K562 (cell line): ENCODE results near the gene SLFNL1.

Experiments used
- EZH2 ChIP-seq: IDR thresholded peaks from 2 replicates; pipeline ENCODE4 v1.6.1; 2012; ENCODE audit warnings: low read depth, mild to moderate bottlenecking, inconsistent platforms, low read length, borderline replicate concordance
- HNRNPLL ChIP-seq: fragments of 200-400 bp; formaldehyde crosslinking; IDR thresholded peaks from 2 replicates; pipeline ENCODE4 v1.6.1; 2017; ENCODE audit warnings: low read length, low read depth, mild to moderate bottlenecking; ENCODE audit not compliant: poor library complexity, severe bottlenecking
- NR2C1 ChIP-seq, 2 experiments: fragments of 450-650 bp; IDR thresholded peaks; 2 replicates each; pipeline ENCODE4 v1.6.1; 2017; ENCODE audit warnings: mild to moderate bottlenecking in 2 of 2, antibody characterized with exemption in 1 of 2, inconsistent platforms in 1 of 2, missing compliant biosample characterization in 1 of 2, missing genetic modification characterization in 1 of 2
- TSHZ1 ChIP-seq: fragments of 250-450 bp; sonication (Bioruptor Pico); IDR thresholded peaks from 2 replicates; pipeline ENCODE4 v1.4.0; 2020; ENCODE audit warnings: mild to moderate bottlenecking, moderate library complexity
- ZNF561 ChIP-seq: fragments of 450-650 bp; formaldehyde crosslinking; conservative IDR thresholded peaks from 2 replicates; pipeline ENCODE4 v1.4.0; 2020; ENCODE audit warnings: mild to moderate bottlenecking, moderate library complexity

GRCh38 chr1:40988280-40988679, 33.2 kb downstream of the SLFNL1 start:
- TF ChIP-seq ZNF561 (CRISPR knock-in tag) (no peak), TSHZ1 (CRISPR knock-in tag) (no peak), NR2C1 (IDR thresholded peaks at IDR 0.05) (no peak), NR2C1 (tag; IDR thresholded peaks at IDR 0.05) (no peak), EZH2 (no peak), HNRNPLL (no peak)
